22Rv1 (cell line): ENCODE measurements around the gene HTR6.

Experiments
- CTCF ChIP-seq: fragments of 450-650 bp; IDR thresholded peaks from 2 replicates; pipeline ENCODE4 v1.5.1; 2017; ENCODE audit warnings: mild to moderate bottlenecking
- ZFX ChIP-seq: fragments of 450-650 bp; IDR thresholded peaks from 2 replicates; pipeline ENCODE4 v1.6.1; 2017; ENCODE audit warnings: antibody characterized with exemption, borderline replicate concordance

- TF ChIP-seq CTCF (no peak), ZFX (no peak)
Observed at GRCh38 chr1:19629357-19629756, 35.3 kb upstream of the HTR6 start.
